Adrenal gland (tissue), 5 donors: ENCODE measurements around the gene TOLLIP.

Experiments
- POLR2A ChIP-seq, 2 donors: fragments of 450-650 bp; IDR thresholded peaks; one replicate each; pipeline ENCODE4 v1.6.1; 2017; ENCODE audit warnings: antibody characterized with exemption in 2 of 2, mild to moderate bottlenecking in 2 of 2, moderate library complexity in 1 of 2
- TF ChIP-seq, protein P1 (sequence below), 6 experiments: fragments of 450-650 bp in 4 of 6; fragments of 200-600 bp in 2 of 6; sonication (generic) in 1 of 6; IDR thresholded peaks; 1 replicate in 5 of 6; 2 replicates in 1 of 6; pipeline versions ENCODE4 v1.5.1 to v1.8.0; 2016 to 2021; ENCODE audit warnings: antibody characterized with exemption in 6 of 6, mild to moderate bottlenecking in 2 of 6, moderate library complexity in 1 of 6
- donor health status: DM: no; HTN: no; CAD: no.

DNA sequence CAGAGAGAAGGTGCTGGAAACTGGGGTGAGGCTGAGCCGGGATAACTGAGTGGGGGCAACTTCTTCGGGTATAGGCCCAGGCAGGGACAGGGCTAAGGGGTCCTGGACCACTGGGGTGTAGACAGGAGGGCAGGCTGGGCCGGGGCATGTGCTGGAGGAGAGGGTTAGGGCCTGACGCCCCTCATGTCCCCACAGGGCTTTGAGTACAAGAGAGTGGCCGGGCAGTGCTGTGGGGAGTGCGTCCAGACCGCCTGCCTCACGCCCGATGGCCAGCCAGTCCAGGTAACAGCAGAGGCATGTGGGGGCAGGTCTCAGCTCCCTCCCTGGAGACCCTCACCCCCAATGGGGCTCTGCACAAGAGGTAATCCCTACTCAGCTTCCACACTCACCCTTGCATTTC, 49.9 kb downstream of the TOLLIP start:
- TF ChIP-seq, protein P1, sequence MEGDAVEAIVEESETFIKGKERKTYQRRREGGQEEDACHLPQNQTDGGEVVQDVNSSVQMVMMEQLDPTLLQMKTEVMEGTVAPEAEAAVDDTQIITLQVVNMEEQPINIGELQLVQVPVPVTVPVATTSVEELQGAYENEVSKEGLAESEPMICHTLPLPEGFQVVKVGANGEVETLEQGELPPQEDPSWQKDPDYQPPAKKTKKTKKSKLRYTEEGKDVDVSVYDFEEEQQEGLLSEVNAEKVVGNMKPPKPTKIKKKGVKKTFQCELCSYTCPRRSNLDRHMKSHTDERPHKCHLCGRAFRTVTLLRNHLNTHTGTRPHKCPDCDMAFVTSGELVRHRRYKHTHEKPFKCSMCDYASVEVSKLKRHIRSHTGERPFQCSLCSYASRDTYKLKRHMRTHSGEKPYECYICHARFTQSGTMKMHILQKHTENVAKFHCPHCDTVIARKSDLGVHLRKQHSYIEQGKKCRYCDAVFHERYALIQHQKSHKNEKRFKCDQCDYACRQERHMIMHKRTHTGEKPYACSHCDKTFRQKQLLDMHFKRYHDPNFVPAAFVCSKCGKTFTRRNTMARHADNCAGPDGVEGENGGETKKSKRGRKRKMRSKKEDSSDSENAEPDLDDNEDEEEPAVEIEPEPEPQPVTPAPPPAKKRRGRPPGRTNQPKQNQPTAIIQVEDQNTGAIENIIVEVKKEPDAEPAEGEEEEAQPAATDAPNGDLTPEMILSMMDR (IDR thresholded peaks at IDR 0.05): no peak
- no peak for TF ChIP-seq POLR2A (IDR thresholded peaks at IDR 0.05)
